Upper lobe of right lung (tissue), 1 donor: Measurements from ENCODE around the gene JAML. TPM values are rescaled to one million over a fixed set of nuclear protein-coding genes. Genes with fewer than 3 reads are reported as not detected.

Source experiments
- ATAC-seq: fragments of 200-7000 bp; cut with Tn5 transposase; one replicate; pipeline ENCODE4 v1.9.1; 2020; ENCODE audit warnings: mild to moderate bottlenecking, moderate library complexity
- DNase-seq: peaks from one replicate; pipeline ENCODE4 v3.0.0-alpha.2; 2020
- H3K27ac ChIP-seq: fragments of 200-600 bp; one replicate; pipeline ENCODE4 v1.8.0; 2022
- H3K27me3 ChIP-seq: fragments of 200-600 bp; one replicate; pipeline ENCODE4 v1.8.0; 2022; ENCODE audit warnings: mild to moderate bottlenecking
- H3K36me3 ChIP-seq: fragments of 200-600 bp; one replicate; pipeline ENCODE4 v1.8.0; 2022
- H3K4me1 ChIP-seq: fragments of 200-600 bp; one replicate; pipeline ENCODE4 v1.8.0; 2022
- H3K4me3 ChIP-seq: fragments of 200-600 bp; one replicate; pipeline ENCODE4 v1.8.0; 2022; ENCODE audit warnings: mild to moderate bottlenecking
- H3K9me3 ChIP-seq: fragments of 200-600 bp; one replicate; pipeline ENCODE4 v1.8.0; 2022
- intact Hi-C: fragments of 100-400 bp; cut with DNase I; formaldehyde crosslinking; loops from one replicate; pipeline ENCODE4 v1.11.0; 2022
- total RNA-seq: library from RNA; stranded (reverse); fragmentation: NEBNext Ultra II Directional; extraction: Animal tissue kit (Norgen Biotek cat#: 25700); gene quantifications from one replicate; pipeline ENCODE4 v1.2.1, GENCODE V29; 2021
- TF ChIP-seq, protein P1 (sequence below): fragments of 200-600 bp; IDR thresholded peaks from one replicate; pipeline ENCODE4 v1.8.0; 2022; ENCODE audit warnings: antibody characterized with exemption
- donor health status: DM: no; HTN: yes; CAD: no; lungs with severe emphysema.

JAML gene
- total RNA-seq, 1 donor from 2014 or later, result 87.9 TPM

DNA sequence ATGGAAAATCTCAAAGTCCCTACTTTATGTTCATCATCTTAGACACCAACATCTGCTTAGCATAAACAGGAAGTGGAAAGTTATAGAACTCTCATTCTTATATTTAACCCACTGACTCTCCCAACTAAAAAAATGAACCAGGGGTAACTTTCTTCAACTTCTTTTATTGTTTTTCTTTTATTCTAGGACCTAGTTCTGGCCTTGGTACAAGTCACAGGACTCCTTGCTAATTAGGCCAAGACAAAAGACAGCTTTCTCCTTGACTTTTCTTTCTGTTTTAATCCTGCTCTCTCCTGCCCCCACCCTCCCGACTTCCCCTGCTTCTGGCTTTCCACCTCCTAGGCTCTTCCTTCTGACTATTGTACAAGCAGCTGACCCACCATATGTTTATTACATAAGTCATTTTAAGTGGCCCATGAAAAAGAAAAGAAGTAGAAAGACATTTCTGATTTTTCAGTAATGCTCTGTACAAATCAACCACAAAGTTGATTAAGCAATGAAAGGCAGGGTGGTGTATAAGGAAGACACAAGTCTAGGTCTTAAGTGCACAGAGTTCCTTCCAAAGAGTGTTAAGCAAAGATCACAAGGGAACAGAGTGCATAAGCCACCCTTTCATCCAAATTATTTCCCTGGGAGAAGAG, 18.3 kb downstream of the JAML start:
- peaks cover 8% of the 10 kb centered on the region for H3K36me3 ChIP-seq
- no peak overlapping the region for H3K4me3 ChIP-seq
- no peaks in the 10 kb centered on the region for H3K27me3 ChIP-seq
- DNase-seq (no peak), ATAC-seq (peak; percentile 86)
- intact Hi-C loops, result no loop called here
- TF ChIP-seq, protein P1, sequence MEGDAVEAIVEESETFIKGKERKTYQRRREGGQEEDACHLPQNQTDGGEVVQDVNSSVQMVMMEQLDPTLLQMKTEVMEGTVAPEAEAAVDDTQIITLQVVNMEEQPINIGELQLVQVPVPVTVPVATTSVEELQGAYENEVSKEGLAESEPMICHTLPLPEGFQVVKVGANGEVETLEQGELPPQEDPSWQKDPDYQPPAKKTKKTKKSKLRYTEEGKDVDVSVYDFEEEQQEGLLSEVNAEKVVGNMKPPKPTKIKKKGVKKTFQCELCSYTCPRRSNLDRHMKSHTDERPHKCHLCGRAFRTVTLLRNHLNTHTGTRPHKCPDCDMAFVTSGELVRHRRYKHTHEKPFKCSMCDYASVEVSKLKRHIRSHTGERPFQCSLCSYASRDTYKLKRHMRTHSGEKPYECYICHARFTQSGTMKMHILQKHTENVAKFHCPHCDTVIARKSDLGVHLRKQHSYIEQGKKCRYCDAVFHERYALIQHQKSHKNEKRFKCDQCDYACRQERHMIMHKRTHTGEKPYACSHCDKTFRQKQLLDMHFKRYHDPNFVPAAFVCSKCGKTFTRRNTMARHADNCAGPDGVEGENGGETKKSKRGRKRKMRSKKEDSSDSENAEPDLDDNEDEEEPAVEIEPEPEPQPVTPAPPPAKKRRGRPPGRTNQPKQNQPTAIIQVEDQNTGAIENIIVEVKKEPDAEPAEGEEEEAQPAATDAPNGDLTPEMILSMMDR, result no peak
- H3K27ac ChIP-seq, result peak overlapping the region; percentile 49
- peaks cover 29% of the 10 kb centered on the region for H3K4me1 ChIP-seq
- no peaks in the 10 kb centered on the region for H3K9me3 ChIP-seq

DNA sequence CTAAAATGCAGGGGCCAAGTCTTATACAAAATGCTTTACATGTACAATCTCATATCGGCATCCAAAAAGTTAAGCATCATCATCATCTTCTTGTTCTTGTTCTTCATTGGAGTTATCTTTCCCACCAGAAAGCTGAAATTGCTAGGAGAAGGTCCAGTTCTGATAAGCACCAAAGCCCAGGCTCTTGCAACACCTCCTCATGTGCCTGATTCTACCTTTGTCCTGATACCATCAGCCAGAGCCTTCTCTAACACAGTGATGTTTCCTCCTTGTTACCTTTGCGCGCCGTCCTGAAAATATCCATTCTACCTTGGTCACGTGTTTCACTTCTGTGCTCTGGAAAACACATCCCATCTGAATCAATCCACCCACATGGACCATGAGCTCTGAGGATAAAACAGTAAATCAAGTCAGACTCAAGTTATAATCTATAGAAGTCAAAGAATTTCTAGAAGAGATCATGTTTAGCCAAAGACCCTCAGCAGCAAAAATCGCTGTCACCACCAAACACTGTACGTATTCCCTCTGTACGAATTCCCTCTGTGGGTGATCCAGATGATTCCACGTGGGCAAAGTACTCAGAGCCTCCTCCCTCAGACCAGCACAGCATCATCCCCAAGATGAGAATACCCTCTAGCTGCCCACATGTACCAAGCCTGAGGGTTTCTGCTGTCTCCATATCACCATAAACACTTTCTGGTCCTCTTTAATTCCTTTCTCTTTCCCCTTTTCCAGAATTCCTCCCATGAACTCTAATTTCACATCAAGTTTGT, 19.0 kb downstream of the JAML start:
- no peak for DNase-seq
- intact Hi-C loops, result no loop called here
- Histone ChIP-seq H3K27me3 (no peaks in the 10 kb centered on the region), H3K4me1 (peaks cover 22% of the 10 kb centered on the region), H3K4me3 (no peak overlapping the region), H3K36me3 (peaks cover 8% of the 10 kb centered on the region), H3K9me3 (no peaks in the 10 kb centered on the region), H3K27ac (peak overlapping the region; percentile 49)
- TF ChIP-seq, protein P1, result no peak
- no peak for ATAC-seq

DNA sequence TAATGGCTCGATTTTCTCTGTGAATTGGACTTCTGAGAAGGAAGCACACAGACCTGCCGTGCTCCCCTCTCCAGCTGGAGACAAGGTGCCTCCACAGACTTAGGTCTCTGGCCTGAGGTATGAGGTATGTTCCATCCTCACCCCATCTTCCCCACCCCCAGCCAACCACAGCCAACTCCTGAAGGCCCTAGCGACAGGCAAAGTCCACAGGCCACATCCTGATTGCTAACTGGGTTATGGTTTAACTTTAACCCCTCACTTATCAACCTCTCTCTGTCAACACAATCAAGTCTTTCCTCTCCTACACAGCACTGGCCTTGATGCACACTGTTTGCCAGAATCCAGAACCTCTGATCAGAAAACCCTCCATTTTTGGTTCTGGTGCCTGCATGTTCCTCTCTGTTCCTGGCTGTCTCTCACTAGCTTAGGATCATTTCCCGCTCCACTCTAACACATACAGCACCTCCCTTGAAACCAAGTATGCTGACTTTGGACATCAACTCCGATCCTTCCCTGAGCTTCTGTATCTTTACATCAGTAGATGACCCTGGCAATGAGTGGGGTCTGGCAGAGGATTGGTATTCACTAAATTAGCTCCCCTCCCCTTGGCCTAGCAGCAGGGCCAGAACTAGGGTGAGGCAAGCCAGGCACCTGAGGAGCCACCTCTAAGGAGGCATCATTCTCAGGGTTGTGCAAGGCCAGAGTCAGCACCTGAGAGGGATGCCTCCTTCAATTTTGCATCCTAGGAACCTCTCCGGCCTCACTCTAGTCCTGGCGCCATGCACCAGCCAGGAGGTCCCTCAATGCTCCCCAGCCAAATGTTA, 22.0 kb downstream of the JAML start:
- H3K27ac ChIP-seq, result no peak overlapping the region
- no peak overlapping the region for H3K4me3 ChIP-seq
- H3K9me3 ChIP-seq, result no peaks in the 10 kb centered on the region
- ATAC-seq (no peak), DNase-seq (no peak)
- no peaks in the 10 kb centered on the region for H3K36me3 ChIP-seq
- no peaks in the 10 kb centered on the region for H3K27me3 ChIP-seq
- peaks cover 29% of the 10 kb centered on the region for H3K4me1 ChIP-seq
- TF ChIP-seq, protein P1, result no peak
- intact Hi-C loops, result no loop called here

DNA sequence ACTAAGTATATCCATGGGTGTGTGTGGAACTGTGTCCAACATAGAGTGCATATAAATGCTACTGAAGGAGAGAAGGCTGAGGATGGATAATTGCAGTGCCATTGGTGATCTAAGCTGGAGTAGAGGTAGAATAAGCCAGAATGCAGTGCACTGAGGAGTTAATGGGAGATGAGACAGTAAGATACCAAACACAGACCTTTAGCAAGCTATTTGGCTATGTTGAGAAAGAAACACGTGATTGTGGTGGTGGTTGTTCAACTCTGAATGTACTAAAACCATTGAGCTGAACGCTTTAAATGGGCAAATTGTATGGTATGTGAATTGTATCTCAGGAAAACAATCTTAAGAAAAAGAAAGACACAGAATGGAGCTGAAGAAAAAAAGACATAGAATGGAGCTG, 22.8 kb downstream of the JAML start:
- H3K27me3 ChIP-seq, result no peaks in the 10 kb centered on the region
- no peaks in the 10 kb centered on the region for H3K9me3 ChIP-seq
- H3K4me3 ChIP-seq, result no peak overlapping the region
- peaks cover 21% of the 10 kb centered on the region for H3K4me1 ChIP-seq
- no peak overlapping the region for H3K27ac ChIP-seq
- H3K36me3 ChIP-seq, result no peaks in the 10 kb centered on the region
- no peak for DNase-seq
- ATAC-seq, result no peak
- intact Hi-C loops, result no loop called here
- TF ChIP-seq, protein P1, result no peak

DNA sequence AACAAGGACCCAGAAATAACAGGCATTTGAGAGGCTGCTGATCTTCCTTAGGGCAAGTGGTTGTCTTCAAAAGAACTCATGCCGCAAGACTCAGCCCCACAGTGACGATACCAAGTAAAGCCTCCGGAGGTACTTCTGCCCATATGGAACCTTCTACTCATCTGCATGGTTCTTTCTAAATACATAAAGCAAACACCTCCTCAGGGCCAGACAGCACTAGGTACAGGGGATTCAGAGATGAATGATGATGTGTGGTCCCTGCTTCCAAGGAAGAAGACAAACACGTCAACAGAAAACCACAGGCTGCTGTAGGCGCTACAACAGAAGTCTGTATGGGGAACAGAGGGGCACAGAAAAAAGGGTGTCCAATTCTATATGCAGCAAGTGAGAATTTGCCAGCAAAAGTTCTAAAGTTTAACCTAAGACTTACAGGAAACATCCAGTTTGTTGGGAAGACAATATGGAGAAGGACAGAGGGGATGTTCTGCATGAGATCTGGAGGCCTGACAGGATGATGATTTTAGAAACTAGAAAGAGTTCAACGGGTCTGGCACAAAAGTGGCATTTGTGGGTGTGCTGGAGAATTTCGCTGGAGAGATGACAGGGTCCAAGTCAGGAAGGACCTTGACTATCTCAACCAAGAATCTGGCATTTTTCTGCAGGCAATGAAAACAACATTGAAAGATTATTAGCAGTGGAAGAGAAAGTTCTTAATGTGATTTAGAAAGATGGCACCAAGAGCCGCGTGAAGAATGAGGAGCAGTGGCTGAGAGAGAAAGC, 23.7 kb downstream of the JAML start:
- intact Hi-C loops, result no loop called here
- no peak for ATAC-seq
- H3K9me3 ChIP-seq, result no peaks in the 10 kb centered on the region

More for the DNA sequence above, 23.7 kb downstream of the JAML start:
- no peaks in the 10 kb centered on the region for H3K36me3 ChIP-seq
- no peaks in the 10 kb centered on the region for H3K27me3 ChIP-seq
- no peak for DNase-seq
- no peak overlapping the region for H3K4me3 ChIP-seq
- H3K27ac ChIP-seq, result no peak overlapping the region
- TF ChIP-seq, protein P1, result no peak
- H3K4me1 ChIP-seq, result peaks cover 12% of the 10 kb centered on the region
